Activated naive CD8-positive, alpha-beta T cell treated with anti-CD3 and anti-CD28 coated beads, Interleukin-2, amount 50 U/mL, for 24 hours (primary cell): ENCODE measurements around the gene HDLBP.
A peak's percentile ranks its signal among the peaks of the same experiment; 100 is the strongest.
"Not testable (repeated sequence)": the region's sequence is repeated elsewhere in the genome, so short reads cannot be mapped to it uniquely, and the experiment has no call there.

Experiments used
- ATAC-seq: fragments of 150-1000 bp; cut with Tn5 transposase; one replicate; pipeline ENCODE4 v1.10.0; 2021
- DNase-seq: peaks from one replicate; pipeline ENCODE4 v3.0.0; 2021
- H3K27ac Mint-ChIP-seq: one replicate; pipeline ENCODE4 v1.8.0; 2021; ENCODE audit warnings: mild to moderate bottlenecking, mixed read lengths
- H3K27me3 Mint-ChIP-seq: one replicate; pipeline ENCODE4 v1.8.0; 2021; ENCODE audit warnings: mixed read lengths
- H3K36me3 Mint-ChIP-seq: one replicate; pipeline ENCODE4 v1.8.0; 2021; ENCODE audit warnings: low read depth, mixed read lengths
- H3K4me1 Mint-ChIP-seq: one replicate; pipeline ENCODE4 v1.8.0; 2021; ENCODE audit warnings: mixed read lengths
- H3K4me3 Mint-ChIP-seq: one replicate; pipeline ENCODE4 v1.8.0; 2021; ENCODE audit warnings: mild to moderate bottlenecking, moderate library complexity, mixed read lengths
- H3K9me3 Mint-ChIP-seq: one replicate; pipeline ENCODE4 v1.8.0; 2021; ENCODE audit warnings: mixed read lengths

The HDLBP gene

GRCh38 chr2:241349941-241350340 lies 34.5 kb upstream of the HDLBP start:
- no peaks in the 10 kb centered on the region for H3K27me3 Mint-ChIP-seq
- DNase-seq (no peak), ATAC-seq (no peak)
- H3K27ac Mint-ChIP-seq: no peak overlapping the region
- no peak overlapping the region for H3K4me3 Mint-ChIP-seq
- peaks cover 2% of the 10 kb centered on the region for H3K4me1 Mint-ChIP-seq
- H3K36me3 Mint-ChIP-seq: peaks cover 52% of the 10 kb centered on the region
- H3K9me3 Mint-ChIP-seq: no peaks in the 10 kb centered on the region

GRCh38 chr2:241344925-241345651 lies 29.6 kb upstream of the HDLBP start:
- no peak for ATAC-seq
- Mint-ChIP-seq H3K9me3 (no peaks in the 10 kb centered on the region), H3K27me3 (no peaks in the 10 kb centered on the region), H3K36me3 (peaks cover 49% of the 10 kb centered on the region), H3K4me1 (peaks cover 3% of the 10 kb centered on the region), H3K27ac (no peak overlapping the region), H3K4me3 (no peak overlapping the region)
- no peak for DNase-seq

DNA sequence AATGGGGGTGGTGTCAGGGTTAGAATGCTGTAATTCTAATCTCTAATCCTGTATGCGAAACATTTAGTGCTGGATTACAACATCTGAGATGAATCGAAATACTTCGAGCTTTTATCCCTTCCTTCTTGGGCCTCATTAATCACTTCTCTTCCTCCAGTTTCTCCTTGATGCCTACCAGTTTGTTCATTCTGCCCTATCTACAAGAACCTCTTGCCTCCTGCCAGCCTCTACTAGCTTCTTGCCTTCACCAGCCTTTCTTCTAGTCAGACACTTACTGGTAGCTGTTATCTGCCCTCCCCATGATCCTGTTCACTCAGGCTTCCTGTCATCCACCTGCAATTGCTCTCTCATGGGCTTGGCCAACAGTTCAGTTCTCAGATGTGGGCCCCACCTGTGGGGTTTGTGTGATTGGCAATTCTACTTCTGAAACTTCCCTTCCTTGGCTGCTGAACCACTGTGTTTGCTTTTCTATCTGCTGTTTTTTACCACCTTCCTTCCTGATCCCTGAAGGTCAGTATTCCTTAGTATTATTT lies 25.2 kb upstream of the HDLBP start:
- no peak overlapping the region for H3K27ac Mint-ChIP-seq
- H3K4me3 Mint-ChIP-seq: no peak overlapping the region
- ATAC-seq: no peak
- no peaks in the 10 kb centered on the region for H3K27me3 Mint-ChIP-seq
- peaks cover 56% of the 10 kb centered on the region for H3K36me3 Mint-ChIP-seq
- H3K9me3 Mint-ChIP-seq: no peaks in the 10 kb centered on the region
- no peak for DNase-seq
- peaks cover 14% of the 10 kb centered on the region for H3K4me1 Mint-ChIP-seq

- H3K4me3 Mint-ChIP-seq: no peak overlapping the region
These were observed 24.6 kb upstream of the HDLBP start for GRCh38 chr2:241339839-241340630.

GRCh38 chr2:241334813-241335212 lies 19.3 kb upstream of the HDLBP start:
- no peaks in the 10 kb centered on the region for H3K9me3 Mint-ChIP-seq
- no peak overlapping the region for H3K4me3 Mint-ChIP-seq
- no peaks in the 10 kb centered on the region for H3K27me3 Mint-ChIP-seq
- no peak overlapping the region for H3K27ac Mint-ChIP-seq
- ATAC-seq (no peak), DNase-seq (no peak)
- peaks cover 50% of the 10 kb centered on the region for H3K36me3 Mint-ChIP-seq
- peaks cover 13% of the 10 kb centered on the region for H3K4me1 Mint-ChIP-seq

More at GRCh38 chr2:241339839-241340630, 24.6 kb upstream of the HDLBP start:
- H3K9me3 Mint-ChIP-seq: no peaks in the 10 kb centered on the region
- no peak for DNase-seq
- ATAC-seq: no peak
- no peak overlapping the region for H3K27ac Mint-ChIP-seq
- peaks cover 15% of the 10 kb centered on the region for H3K4me1 Mint-ChIP-seq
- no peaks in the 10 kb centered on the region for H3K27me3 Mint-ChIP-seq
- H3K36me3 Mint-ChIP-seq: peaks cover 58% of the 10 kb centered on the region

GRCh38 chr2:241330616-241330981 lies 15.1 kb upstream of the HDLBP start:
- DNase-seq (no peak), ATAC-seq (no peak)
- Mint-ChIP-seq H3K27ac (no peak overlapping the region), H3K4me3 (no peak overlapping the region), H3K9me3 (no peaks in the 10 kb centered on the region), H3K4me1 (peaks cover under 1% of the 10 kb centered on the region), H3K27me3 (no peaks in the 10 kb centered on the region), H3K36me3 (peaks cover 43% of the 10 kb centered on the region)

- DNase-seq (no peak), ATAC-seq (no peak)
- Mint-ChIP-seq H3K9me3 (no peaks in the 10 kb centered on the region), H3K4me3 (no peak overlapping the region), H3K36me3 (peaks cover 47% of the 10 kb centered on the region), H3K27ac (no peak overlapping the region), H3K27me3 (no peaks in the 10 kb centered on the region), H3K4me1 (peaks cover 3% of the 10 kb centered on the region)
These were observed 14.5 kb upstream of the HDLBP start for GRCh38 chr2:241329669-241330615.

- no peaks in the 10 kb centered on the region for H3K27me3 Mint-ChIP-seq
- no peak for ATAC-seq
- H3K4me3 Mint-ChIP-seq: no peak overlapping the region
- peaks cover 49% of the 10 kb centered on the region for H3K36me3 Mint-ChIP-seq
- no peak for DNase-seq
- no peaks in the 10 kb centered on the region for H3K9me3 Mint-ChIP-seq
- peak overlapping the region; percentile 6 for H3K27ac Mint-ChIP-seq
- peaks cover 35% of the 10 kb centered on the region for H3K4me1 Mint-ChIP-seq
These were observed 9.8 kb upstream of the HDLBP start for GRCh38 chr2:241325257-241325656.

GRCh38 chr2:241324775-241325174 lies 9.3 kb upstream of the HDLBP start:
- ATAC-seq (no peak), DNase-seq (no peak)
- Mint-ChIP-seq H3K36me3 (peaks cover 49% of the 10 kb centered on the region), H3K4me1 (peaks cover 40% of the 10 kb centered on the region), H3K27me3 (no peaks in the 10 kb centered on the region), H3K27ac (no peak overlapping the region), H3K9me3 (no peaks in the 10 kb centered on the region), H3K4me3 (no peak overlapping the region)

DNA sequence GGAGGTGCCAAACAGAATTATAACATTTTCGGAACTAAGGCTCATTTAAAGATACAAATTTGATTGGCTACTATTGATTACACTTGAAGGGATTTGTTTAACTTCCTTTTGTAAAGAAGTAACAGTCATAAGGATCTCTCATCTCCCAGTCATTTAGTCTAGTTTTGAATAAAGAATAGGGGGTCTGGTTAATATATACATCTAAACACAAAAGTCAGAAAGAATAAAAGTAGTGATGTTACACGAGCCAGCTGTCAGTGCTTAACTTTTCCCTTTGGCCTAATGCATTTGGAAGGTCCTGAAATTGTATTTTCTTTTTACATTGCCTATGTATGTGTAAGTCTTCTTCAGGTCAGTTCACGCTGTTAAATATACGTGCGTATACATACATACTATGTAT lies 8.3 kb upstream of the HDLBP start:
- Mint-ChIP-seq H3K27ac (no peak overlapping the region), H3K4me3 (no peak overlapping the region), H3K36me3 (peaks cover 52% of the 10 kb centered on the region), H3K27me3 (no peaks in the 10 kb centered on the region), H3K9me3 (no peaks in the 10 kb centered on the region), H3K4me1 (peaks cover 47% of the 10 kb centered on the region)
- ATAC-seq (no peak), DNase-seq (no peak)

- Mint-ChIP-seq H3K4me1 (peaks cover 66% of the 10 kb centered on the region), H3K27ac (no peak overlapping the region), H3K27me3 (no peaks in the 10 kb centered on the region), H3K9me3 (no peaks in the 10 kb centered on the region), H3K4me3 (no peak overlapping the region), H3K36me3 (peaks cover 55% of the 10 kb centered on the region)
- ATAC-seq (no peak), DNase-seq (no peak)
These were observed 6.4 kb upstream of the HDLBP start for GRCh38 chr2:241321886-241322285.

GRCh38 chr2:241321033-241321432 lies 5.6 kb upstream of the HDLBP start:
- no peaks in the 10 kb centered on the region for H3K27me3 Mint-ChIP-seq

GRCh38 chr2:241320394-241320793 lies 4.9 kb upstream of the HDLBP start:
- peaks cover 2% of the 10 kb centered on the region for H3K27me3 Mint-ChIP-seq
- peak overlapping the region; percentile 15 for H3K4me3 Mint-ChIP-seq

More at GRCh38 chr2:241321033-241321432, 5.6 kb upstream of the HDLBP start:
- Mint-ChIP-seq H3K27ac (peak overlapping the region; percentile 21), H3K36me3 (peaks cover 56% of the 10 kb centered on the region), H3K4me3 (peak overlapping the region; percentile 33), H3K4me1 (peaks cover 69% of the 10 kb centered on the region), H3K9me3 (no peaks in the 10 kb centered on the region)
- ATAC-seq: no peak
- DNase-seq: no peak

DNA sequence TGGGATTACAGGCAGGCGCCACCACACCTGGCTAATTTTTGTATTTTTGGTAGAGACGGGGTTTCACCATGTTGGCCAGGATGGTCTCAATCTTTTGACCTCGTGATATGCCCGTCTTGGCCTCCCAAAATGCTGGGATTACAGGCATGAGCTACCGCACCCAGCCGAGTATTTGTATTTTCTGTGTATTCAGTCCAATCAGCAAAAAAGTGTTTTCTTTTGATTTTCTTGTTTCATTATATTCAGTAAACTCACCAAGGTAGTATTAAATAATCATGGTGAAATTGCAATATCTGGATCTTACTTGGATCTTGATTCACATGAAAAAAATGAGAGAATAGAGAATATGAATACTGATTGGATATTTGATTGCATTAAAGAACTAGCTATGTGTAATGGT lies 3.4 kb upstream of the HDLBP start:
- not testable (repeated sequence) for H3K27me3 Mint-ChIP-seq, H3K27ac Mint-ChIP-seq, DNase-seq, H3K9me3 Mint-ChIP-seq, ATAC-seq
- Mint-ChIP-seq H3K36me3 (peaks cover 52% of the 10 kb centered on the region), H3K4me3 (peak overlapping the region; percentile 93), H3K4me1 (peaks cover 68% of the 10 kb centered on the region)

More at GRCh38 chr2:241320394-241320793, 4.9 kb upstream of the HDLBP start:
- ATAC-seq (no peak), DNase-seq (no peak)
- H3K27ac Mint-ChIP-seq: peak overlapping the region; percentile 6
- H3K9me3 Mint-ChIP-seq: no peaks in the 10 kb centered on the region
- peaks cover 52% of the 10 kb centered on the region for H3K36me3 Mint-ChIP-seq
- peaks cover 71% of the 10 kb centered on the region for H3K4me1 Mint-ChIP-seq
